Renal pelvis (tissue), 12 donors: ENCODE measurements around the gene BIRC2. TPM values are rescaled to one million over a fixed set of nuclear protein-coding genes. Genes with fewer than 3 reads are reported as not detected.
"Not testable (repeated sequence)": the region's sequence is repeated elsewhere in the genome, so short reads cannot be mapped to it uniquely, and the experiment has no call there.

Experiments
- DNase-seq: peaks from one replicate; pipeline ENCODE4 v3.0.0-alpha.2; 2013
- long read RNA-seq, 16 experiments: transcript quantifications; one replicate each; lab custom pipeline, GENCODE V29; 2026
- polyA plus RNA-seq, 3 donors: library from polyadenylated mRNA; unstranded; fragments of 120-200 nt; gene quantifications; one replicate each; pipeline ENCODE4 v1.2.1, GENCODE V29; 2013; ENCODE audit not compliant: insufficient read length in 3 of 3

The BIRC2 gene
- polyA plus RNA-seq: 10 to 100 TPM; 70.0 to 78.2 (median 75.9) TPM
- long read RNA-seq, donor 1, transcript BIRC2-201 (9 exons, 3,743 nt): major isoform, 12 of 34 reads
- long read RNA-seq, donor 1, partial matches to known transcripts: 22 of 34 reads
- long read RNA-seq, donor 1, other reads (novel, unspliced or antisense): 0 of 34 reads
- long read RNA-seq, donor 2, transcript BIRC2-201 (9 exons, 3,743 nt): major isoform, 8 of 33 reads
- long read RNA-seq, donor 2, partial matches to known transcripts: 25 of 33 reads
- long read RNA-seq, donor 2, other reads (novel, unspliced or antisense): 0 of 33 reads
- long read RNA-seq, donor 3, transcript BIRC2-201 (9 exons, 3,743 nt): major isoform, 8 of 28 reads
- long read RNA-seq, donor 3, partial matches to known transcripts: 20 of 28 reads
- long read RNA-seq, donor 3, other reads (novel, unspliced or antisense): 0 of 28 reads
- long read RNA-seq, donor 4, transcript BIRC2-201 (9 exons, 3,743 nt): major isoform, 8 of 195 reads
- long read RNA-seq, donor 4, partial matches to known transcripts: 123 of 195 reads
- long read RNA-seq, donor 4, other reads (novel, unspliced or antisense): 64 of 195 reads
- long read RNA-seq, donor 5, partial matches to known transcripts: 8 of 13 reads
- long read RNA-seq, donor 5, other reads (novel, unspliced or antisense): 0 of 13 reads
- long read RNA-seq, donor 6, transcript BIRC2-201 (9 exons, 3,743 nt): major isoform, 9 of 52 reads
- long read RNA-seq, donor 6, partial matches to known transcripts: 43 of 52 reads
- long read RNA-seq, donor 6, other reads (novel, unspliced or antisense): 0 of 52 reads
- long read RNA-seq, donor 7, transcript BIRC2-201 (9 exons, 3,743 nt): major isoform, 10 of 58 reads
- long read RNA-seq, donor 7, partial matches to known transcripts: 48 of 58 reads
- long read RNA-seq, donor 7, other reads (novel, unspliced or antisense): 0 of 58 reads
- long read RNA-seq, donor 8, transcript BIRC2-201 (9 exons, 3,743 nt): major isoform, 5 of 18 reads
- long read RNA-seq, donor 8, partial matches to known transcripts: 13 of 18 reads
- long read RNA-seq, donor 8, other reads (novel, unspliced or antisense): 0 of 18 reads
- long read RNA-seq, donor 9, transcript BIRC2-201 (9 exons, 3,743 nt): major isoform, 10 of 89 reads
- long read RNA-seq, donor 9, partial matches to known transcripts: 79 of 89 reads
- long read RNA-seq, donor 9, other reads (novel, unspliced or antisense): 0 of 89 reads
- long read RNA-seq, donor 10, partial matches to known transcripts: 27 of 29 reads
- long read RNA-seq, donor 10, other reads (novel, unspliced or antisense): 0 of 29 reads
- long read RNA-seq, donor 11, transcript BIRC2-201 (9 exons, 3,743 nt): major isoform, 6 of 14 reads
- long read RNA-seq, donor 11, partial matches to known transcripts: 8 of 14 reads
- long read RNA-seq, donor 11, other reads (novel, unspliced or antisense): 0 of 14 reads
- long read RNA-seq, donor 12, full-length matches to known transcripts: 13 of 76 reads
- long read RNA-seq, donor 12, partial matches to known transcripts: 63 of 76 reads
- long read RNA-seq, donor 12, other reads (novel, unspliced or antisense): 0 of 76 reads
- long read RNA-seq, donor 13, partial matches to known transcripts: 16 of 17 reads
- long read RNA-seq, donor 13, other reads (novel, unspliced or antisense): 0 of 17 reads
- long read RNA-seq, donor 14: 0 reads
- long read RNA-seq, donor 15, full-length matches to known transcripts: 19 of 80 reads
- long read RNA-seq, donor 15, partial matches to known transcripts: 61 of 80 reads
- long read RNA-seq, donor 15, other reads (novel, unspliced or antisense): 0 of 80 reads
- long read RNA-seq, donor 16, transcript BIRC2-201 (9 exons, 3,743 nt): major isoform, 10 of 77 reads
- long read RNA-seq, donor 16, partial matches to known transcripts: 67 of 77 reads
- long read RNA-seq, donor 16, other reads (novel, unspliced or antisense): 0 of 77 reads

DNA sequence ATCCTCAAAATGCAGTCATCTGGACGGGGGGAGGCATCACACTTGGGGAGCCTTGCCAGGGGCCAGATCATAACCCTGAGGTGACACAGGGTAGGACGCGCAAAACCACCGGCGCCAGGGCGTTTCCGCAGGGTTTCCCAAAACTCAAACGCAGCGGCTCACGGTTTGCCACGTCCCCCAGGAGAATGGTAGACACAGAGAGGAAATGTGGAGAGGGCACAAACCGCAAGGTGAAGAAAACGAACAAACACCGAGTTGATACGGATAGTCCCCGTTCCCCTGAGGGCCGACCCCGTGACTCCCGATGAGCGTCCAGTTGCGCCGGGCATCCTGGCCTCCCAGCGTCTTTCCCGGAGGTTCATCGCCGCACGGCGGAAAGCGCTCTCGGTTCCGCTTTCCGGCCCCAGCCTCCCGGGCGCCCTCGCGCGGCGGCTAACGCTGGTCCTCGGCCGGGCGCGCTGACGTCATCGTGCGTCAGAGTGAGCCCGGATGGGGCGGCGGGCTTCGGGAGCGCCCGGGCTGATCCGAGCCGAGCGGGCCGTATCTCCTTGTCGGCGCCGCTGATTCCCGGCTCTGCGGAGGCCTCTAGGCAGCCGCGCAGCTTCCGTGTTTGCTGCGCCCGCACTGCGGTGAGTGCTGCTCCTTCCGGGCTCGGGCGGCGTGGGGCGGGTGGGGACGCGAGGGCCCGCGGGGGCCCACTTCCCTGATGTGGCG lies at the start of gene BIRC2:
Gene BIRC2 (plus strand): TSS at position 467 of the 714 bp plus-strand sequence. CDS start 2,641 bp downstream, outside the sequence.
- peak; percentile 94 for DNase-seq

DNA sequence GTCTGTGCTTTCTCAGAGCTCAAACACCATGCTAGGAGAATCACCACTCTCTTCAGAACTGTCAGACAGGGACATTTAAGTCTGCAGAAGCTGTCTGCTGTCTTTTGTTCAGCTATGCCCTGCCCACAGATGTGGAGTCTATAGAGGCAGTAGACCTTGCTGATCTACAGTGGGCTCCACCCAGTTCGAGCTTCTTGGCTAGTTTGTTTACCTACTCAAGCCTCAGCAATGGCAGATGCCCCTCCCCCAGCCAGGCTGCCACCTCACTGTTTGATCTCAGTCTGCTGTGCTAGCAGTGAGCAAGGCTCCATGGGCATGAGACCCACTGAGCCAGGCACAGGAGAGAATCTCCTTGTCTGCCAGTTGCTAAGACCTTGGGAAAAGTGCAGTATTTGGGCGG lies 46.2 kb upstream of the BIRC2 start:
- DNase-seq: not testable (repeated sequence)

GRCh38 chr11:102302241-102302640 lies 44.8 kb upstream of the BIRC2 start:
- DNase-seq: no peak

DNA sequence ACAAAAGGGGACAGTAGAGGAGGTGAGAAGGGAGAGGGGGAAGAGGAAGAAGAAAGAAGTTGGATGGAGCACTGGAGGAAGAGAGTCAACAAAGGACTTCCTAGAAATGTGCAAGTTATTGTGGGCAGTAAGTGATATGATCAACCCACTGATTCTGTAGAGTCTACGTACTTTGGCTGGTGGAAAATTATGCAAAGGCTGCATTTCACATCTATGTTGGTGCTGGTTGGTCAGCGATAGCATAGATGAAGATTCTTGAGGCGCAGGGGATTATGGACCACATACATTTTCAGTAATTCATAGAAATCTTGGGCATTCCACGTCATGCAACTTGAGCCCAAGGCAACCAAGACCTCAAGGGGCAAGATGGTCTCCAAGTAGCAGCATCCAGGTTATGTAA lies 42.3 kb upstream of the BIRC2 start:
- no peak for DNase-seq

DNA sequence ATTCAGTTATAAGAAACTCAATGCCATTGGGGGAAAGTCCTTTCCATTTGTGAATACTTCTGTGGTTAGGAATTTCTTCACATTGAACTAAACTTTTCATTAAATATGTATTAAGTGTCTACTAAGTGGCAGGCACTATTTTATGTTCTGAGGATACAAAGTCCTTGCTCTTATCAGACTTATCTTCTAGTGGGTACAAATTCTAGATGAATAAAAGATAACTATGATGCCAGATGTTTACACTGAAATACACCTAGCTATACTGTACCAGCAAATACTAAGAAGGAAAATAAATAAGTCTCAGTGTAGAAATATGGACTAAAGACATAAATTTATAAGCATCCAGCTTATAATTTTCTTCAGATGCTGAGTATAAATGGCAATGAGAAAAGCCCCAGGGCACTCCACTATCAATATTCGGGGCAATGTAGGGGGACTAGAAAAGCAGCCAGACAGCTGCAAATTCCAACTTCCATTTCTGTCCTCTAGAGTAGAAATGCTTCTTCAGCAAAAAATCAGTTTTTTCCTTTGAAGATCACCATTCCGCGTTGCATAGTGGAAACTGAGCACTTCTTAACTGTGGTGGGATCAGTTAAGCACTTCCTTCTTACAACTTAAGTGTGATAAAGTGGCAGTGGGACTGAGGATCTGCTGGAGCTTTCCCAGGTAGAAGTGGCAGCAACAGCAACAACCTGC lies 41.5 kb upstream of the BIRC2 start:
- no peak for DNase-seq

DNA sequence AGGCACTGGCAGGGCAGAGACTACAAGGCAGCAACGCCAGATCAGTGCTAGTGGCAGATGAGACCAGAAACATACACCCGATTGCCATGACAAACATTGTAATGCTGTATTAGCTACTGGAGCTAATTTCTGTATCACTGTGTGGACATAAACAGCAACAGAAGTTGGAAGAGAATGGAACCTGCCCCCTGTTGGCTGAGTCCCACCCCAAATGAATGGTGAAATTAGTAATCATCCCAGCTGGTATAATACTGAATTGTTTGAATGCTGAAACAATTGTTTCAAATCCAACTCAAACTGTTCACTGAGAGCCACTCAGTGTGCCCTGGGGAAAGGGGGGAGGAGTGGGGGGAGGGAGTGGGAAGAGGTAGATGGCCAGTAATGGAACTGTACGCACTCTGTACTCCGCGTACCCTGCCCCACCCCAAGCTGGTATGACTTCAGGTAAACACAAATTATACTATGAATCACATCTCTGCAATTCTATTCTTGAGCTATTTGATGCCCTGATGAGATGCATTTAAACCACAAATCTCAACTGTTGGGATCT lies 40.9 kb upstream of the BIRC2 start:
- DNase-seq: no peak

DNA sequence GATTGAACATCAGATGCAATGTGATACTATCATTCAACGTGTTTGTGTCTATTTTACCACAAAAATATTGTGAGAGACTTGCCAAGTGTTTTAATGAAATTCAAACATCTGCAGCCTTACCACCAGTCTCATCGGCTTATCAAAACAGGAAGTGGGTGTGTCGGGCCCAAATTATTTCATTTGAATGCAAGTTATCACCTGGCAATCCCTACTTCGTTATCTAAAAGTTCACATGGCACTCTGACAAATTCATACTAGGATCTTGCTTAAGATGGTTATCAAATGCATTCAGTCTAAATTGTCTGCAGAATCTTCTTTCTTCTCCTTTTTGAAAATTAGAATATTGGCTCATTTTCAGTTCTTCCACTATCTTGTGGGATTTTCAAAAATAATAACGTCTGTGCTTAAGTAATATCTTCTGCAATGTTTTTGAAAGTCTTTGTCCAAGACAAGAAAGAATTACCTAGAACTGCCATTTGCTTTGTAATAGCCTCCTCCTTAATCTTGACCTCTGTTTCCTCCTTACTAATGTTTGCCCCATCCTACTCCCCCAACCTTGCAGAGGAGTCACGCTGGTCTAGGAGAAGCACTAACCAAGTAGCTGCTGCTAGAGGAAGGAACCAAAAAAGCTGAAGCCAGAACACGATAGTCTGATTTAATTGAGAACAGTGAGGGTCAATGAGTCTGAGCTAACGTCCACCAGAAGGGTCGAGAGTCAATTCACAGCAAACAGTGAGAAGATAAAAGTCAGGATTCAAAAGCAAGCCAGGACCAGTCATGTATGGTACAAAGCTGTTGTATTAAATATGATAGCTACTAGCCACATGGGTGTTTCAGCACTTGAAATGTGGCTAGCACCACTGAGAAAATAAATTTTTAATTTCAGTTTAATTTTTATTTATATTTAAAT lies 39.9 kb upstream of the BIRC2 start:
- DNase-seq: no peak

DNA sequence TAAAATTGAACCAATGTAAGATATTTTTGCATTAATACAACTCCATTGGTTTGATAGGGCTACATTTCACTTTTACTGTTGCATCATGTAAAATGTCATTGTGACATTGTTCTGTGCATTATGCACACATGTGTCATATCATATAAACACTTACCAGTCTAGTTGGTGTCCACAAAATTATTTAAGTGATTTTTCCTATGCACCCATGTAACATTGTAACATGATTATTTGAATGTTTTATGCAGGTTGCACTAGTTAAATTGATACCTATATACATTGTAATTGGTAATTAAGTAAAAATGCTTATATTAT lies 39.3 kb upstream of the BIRC2 start:
- no peak for DNase-seq

- DNase-seq: no peak
These were observed 37.1 kb upstream of the BIRC2 start for GRCh38 chr11:102309621-102310541.

- no peak for DNase-seq
These were observed 34.3 kb upstream of the BIRC2 start for GRCh38 chr11:102312667-102313066.

DNA sequence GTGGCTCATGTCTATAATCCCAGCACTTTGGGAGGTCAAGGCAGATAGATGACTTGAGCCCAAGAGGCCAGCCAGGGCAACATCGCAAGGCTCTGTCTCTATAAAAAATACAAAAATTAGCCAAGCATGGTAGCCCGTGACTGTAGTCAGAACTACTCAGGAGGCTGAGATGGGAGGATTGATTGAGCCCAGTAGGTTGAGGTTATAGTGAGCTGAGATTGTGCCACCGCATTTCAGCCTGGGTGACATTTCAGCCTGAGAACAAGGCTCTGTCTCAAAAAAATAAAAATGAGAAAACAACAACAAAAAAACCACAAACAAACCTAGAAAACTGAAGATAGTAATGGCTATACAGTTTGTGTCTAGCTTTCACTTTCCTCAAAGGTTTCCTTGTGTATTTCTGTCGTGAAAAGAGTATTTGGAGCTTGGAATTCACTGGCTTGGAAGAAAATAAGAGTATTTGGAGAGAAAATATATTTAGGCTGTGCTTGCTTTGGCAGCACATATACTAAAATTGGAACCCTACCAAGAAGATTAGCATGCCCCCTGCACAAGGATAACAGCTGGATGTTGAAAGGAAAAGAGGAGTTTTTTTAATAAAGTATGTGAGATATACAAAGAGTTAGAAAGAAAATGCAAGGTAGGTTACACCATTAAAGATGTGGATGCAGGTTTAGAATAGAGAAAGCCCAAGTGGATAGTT lies 33.6 kb upstream of the BIRC2 start:
- DNase-seq: no peak

DNA sequence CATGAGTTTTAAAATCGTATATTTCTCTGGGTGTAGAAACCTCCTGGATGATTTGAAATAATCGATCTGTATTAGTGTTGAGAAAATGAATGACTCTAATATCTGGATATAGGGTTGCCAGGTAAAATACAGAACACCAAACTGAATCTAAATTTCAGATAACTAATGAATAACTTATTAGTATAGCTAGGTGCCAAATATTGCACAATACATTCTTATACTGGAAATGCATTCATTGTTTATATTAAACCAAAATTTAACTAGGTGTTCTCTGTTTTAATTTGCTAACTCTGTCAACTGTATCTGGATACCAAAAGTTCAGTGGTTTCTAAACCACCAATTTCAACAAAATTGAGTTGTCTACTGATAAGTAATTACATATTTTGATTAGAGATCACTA lies 32.2 kb upstream of the BIRC2 start:
- no peak for DNase-seq

- no peak for DNase-seq
These were observed 30.6 kb upstream of the BIRC2 start for GRCh38 chr11:102316346-102316904.

DNA sequence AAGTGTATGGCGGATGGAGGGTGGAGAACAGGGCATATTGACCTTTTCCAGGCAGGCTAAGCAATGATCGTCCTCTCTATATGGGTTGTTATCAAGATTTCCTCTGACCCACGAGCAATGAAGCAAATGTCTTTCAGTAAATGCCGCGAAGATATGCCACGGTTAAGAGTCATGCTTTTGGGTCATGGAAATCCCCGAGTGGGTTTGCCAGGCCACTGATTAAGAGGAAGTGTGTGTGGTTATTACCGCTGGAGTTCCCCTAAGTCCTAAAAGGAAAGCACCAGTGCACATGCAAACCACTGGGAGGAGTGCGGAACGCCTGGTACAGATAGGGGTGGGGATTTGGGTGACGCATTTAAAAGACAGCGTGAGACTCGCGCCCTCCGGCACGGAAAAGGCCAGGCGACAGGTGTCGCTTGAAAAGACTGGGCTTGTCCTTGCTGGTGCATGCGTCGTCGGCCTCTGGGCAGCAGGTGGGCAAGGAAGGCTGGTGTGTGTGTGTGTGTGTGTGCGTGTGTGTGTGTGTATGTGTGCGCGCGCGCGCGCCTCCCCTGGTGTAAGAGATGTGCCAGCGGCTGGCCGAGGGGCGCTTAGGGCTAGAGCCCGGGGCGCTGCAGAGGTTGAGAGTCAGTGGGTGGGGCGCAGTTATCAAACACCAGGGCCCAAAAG lies 29.8 kb upstream of the BIRC2 start, which contains the start of gene BIRC3:
Gene BIRC3 (plus strand): TSS at position 386 of the 669 bp plus-strand sequence. CDS start 7,026 bp downstream, outside the sequence.
- DNase-seq: peak; percentile 52

GRCh38 chr11:102317768-102318103 lies 29.3 kb upstream of the BIRC2 start:
- DNase-seq: no peak
